Right renal pelvis (tissue), 4 donors: Measurements from ENCODE around the gene TMEM223. TPM values are rescaled to one million over a fixed set of nuclear protein-coding genes. Genes with fewer than 3 reads are reported as not detected.
A peak's percentile ranks its signal among the peaks of the same experiment; 100 is the strongest.
"Not testable (repeated sequence)": the region's sequence is repeated elsewhere in the genome, so short reads cannot be mapped to it uniquely, and the experiment has no call there.

Experiments used
- DNase-seq, 4 donors: peaks; one replicate each; pipeline ENCODE4 v3.0.0-alpha.2; 2013; ENCODE audit warnings: low read depth in 4 of 4, low spot score in 3 of 4, missing footprints in 1 of 4
- polyA plus RNA-seq, 4 donors: library from polyadenylated mRNA; unstranded; fragments of 120-200 nt; gene quantifications; one replicate each; pipeline ENCODE4 v1.2.1, GENCODE V29; 2013; ENCODE audit not compliant: insufficient read length in 4 of 4

Gene TMEM223
- polyA plus RNA-seq, 4 donors, result 22.3 to 31.0 (median 25.5) TPM

- no peak for DNase-seq
Measured at GRCh38 chr11:62755086-62755615, 36.7 kb downstream of the TMEM223 start.

- DNase-seq, result peak; percentile 91 to 98 (median 96)
Measured at GRCh38 chr11:62753736-62754603, 37.8 kb downstream of the TMEM223 start, which contains the start of gene ZBTB3. TSS of gene ZBTB3 (minus strand) at chr11:62754160. CDS start at chr11:62753664, 496 bp downstream.

DNA sequence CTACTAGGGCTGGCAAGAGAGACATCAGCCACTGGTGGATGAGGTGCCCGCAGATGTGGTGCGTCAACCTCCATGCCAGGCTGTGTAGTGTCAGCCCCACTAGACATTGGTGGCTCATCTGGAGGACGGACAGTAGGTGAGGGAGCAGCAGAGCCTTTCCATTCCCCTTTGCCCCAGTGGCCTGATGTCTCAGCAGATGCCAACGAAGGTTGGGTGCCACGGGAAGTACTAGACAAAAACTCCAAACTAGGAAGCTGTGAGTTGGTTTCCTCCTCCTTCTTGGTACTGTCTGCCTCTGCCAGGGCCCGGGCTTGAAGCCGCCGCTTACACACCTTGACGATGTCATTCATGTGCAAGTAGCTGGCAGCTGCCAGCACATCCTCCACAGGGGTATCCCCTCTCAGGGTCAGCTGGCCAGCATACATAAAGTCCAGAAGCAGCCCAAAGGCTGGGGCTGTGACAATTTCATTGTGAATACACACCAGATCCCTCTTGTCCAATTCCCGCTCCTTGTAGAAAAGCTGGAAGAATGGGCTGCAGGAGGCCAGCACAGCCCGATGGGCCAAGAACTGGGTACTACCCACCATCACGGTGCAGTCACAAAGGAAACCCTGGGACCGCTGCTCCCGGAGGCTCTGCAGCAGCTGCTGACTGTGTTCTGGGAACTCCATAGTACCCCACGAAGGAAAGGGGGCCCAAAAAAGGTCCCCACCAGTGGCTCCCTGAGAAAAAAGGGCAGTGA is 38.6 kb downstream of the TMEM223 start:
- DNase-seq, result no peak

DNA sequence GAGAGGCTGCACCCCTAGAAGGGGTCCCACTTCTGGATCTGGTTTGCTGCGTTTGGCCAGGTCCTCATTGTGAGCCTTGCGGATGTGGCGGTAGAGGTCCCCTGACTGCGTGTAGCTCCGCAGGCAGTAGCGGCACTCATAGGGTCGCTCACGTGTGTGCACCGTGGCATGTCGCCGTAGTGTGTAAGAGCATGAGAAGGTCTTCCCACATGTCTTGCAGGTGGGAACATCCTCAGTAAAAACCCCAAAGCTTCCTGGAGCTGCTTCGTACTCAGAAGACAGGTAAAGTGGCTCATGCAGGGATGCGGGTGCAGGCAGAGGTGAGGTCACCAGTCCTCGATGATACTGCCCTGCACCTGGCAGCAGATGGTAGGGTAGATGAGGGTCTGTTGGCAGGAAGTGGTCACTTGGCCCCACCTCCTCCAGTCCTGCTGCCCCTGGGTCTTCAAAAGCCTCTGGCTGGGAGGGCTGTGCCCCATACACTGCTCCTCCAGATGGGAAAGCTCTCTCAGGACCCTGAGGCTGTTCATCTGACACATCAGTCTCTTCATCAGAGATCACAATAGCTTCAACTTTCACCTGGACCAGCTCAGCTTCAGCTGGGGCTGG is 39.5 kb downstream of the TMEM223 start:
- DNase-seq, result no peak

GRCh38 chr11:62749931-62750330 is 41.9 kb downstream of the TMEM223 start:
- DNase-seq, result not testable (repeated sequence)

- DNase-seq, result no peak
Measured at GRCh38 chr11:62747475-62748160, 44.2 kb downstream of the TMEM223 start.

Other genes with a start within 250 kb of the TMEM223 start
- gene AHNAK, start 245.2 kb downstream of the TMEM223 start, polyA plus RNA-seq, result 100 to 1,000 TPM; 186 to 212 (median 195) TPM
- gene EEF1G, start 218.1 kb downstream of the TMEM223 start, polyA plus RNA-seq, result 1,000 to 10,000 TPM; 2,211 to 2,243 (median 2,224) TPM
- 10 to 100 TPM; 22.2 to 25.5 (median 23.7) TPM for gene TUT1, start 200.5 kb downstream of the TMEM223 start, polyA plus RNA-seq
- 10 to 100 TPM; 90.8 to 99.5 (median 93.4) TPM for gene MTA2, start 190.1 kb downstream of the TMEM223 start, polyA plus RNA-seq
- gene EML3, start 179.2 kb downstream of the TMEM223 start, polyA plus RNA-seq, result 10 to 100 TPM; 27.9 to 40.2 (median 36.0) TPM
- gene ROM1, start 178.7 kb downstream of the TMEM223 start, polyA plus RNA-seq, result 1 to 10 TPM; 3.0 to 3.5 (median 3.4) TPM
- gene B3GAT3, start 170.0 kb downstream of the TMEM223 start, polyA plus RNA-seq, result 10 to 100 TPM; 28.7 to 43.6 (median 32.6) TPM
- 100 to 1,000 TPM; 387 to 413 (median 398) TPM for gene GANAB, start 145.4 kb downstream of the TMEM223 start, polyA plus RNA-seq
- 10 to 100 TPM; 19.9 to 23.8 (median 20.8) TPM for gene INTS5, start 138.7 kb downstream of the TMEM223 start, polyA plus RNA-seq
- 10 to 100 TPM; 54.5 to 63.6 (median 61.6) TPM for gene C11orf98, start 126.8 kb downstream of the TMEM223 start, polyA plus RNA-seq
- gene CSKMT, start 126.7 kb downstream of the TMEM223 start, polyA plus RNA-seq, result 1 to 10 TPM; 3.8 to 7.5 (median 4.9) TPM
- 10 to 100 TPM in 1 of 4 donors, 1 to 10 TPM in 3; 7.3 to 12.8 (median 8.0) TPM for gene UQCC3, start 120.3 kb downstream of the TMEM223 start, polyA plus RNA-seq
- gene LBHD1, start 119.7 kb downstream of the TMEM223 start, polyA plus RNA-seq, result 1 to 10 TPM; 3.3 to 8.6 (median 7.8) TPM
- gene UBXN1, start 112.9 kb downstream of the TMEM223 start, polyA plus RNA-seq, result 100 to 1,000 TPM; 147 to 179 (median 149) TPM
- gene LRRN4CL, start 102.5 kb downstream of the TMEM223 start, polyA plus RNA-seq, result 1 to 10 TPM in 2 of 4 donors, under 1 TPM in 2; 0.91 to 1.5 (median 1.1) TPM
- 10 to 100 TPM; 60.3 to 69.8 (median 68.3) TPM for gene BSCL2, start 84.6 kb downstream of the TMEM223 start, polyA plus RNA-seq
- gene GNG3, start 84.3 kb downstream of the TMEM223 start, polyA plus RNA-seq, result 1 to 10 TPM; 1.4 to 2.4 (median 1.9) TPM
- 10 to 100 TPM; 78.0 to 87.0 (median 84.2) TPM for gene HNRNPUL2, start 64.5 kb downstream of the TMEM223 start, polyA plus RNA-seq
- 10 to 100 TPM; 35.6 to 44.1 (median 42.3) TPM for gene TTC9C, start 63.5 kb downstream of the TMEM223 start, polyA plus RNA-seq
- gene ZBTB3, start 37.8 kb downstream of the TMEM223 start, polyA plus RNA-seq, result 1 to 10 TPM; 6.5 to 8.4 (median 7.2) TPM
- 100 to 1,000 TPM; 147 to 159 (median 148) TPM for gene POLR2G, start 30.4 kb downstream of the TMEM223 start, polyA plus RNA-seq
- gene TAF6L, start 20.6 kb downstream of the TMEM223 start, polyA plus RNA-seq, result 10 to 100 TPM; 24.9 to 30.9 (median 28.4) TPM
- 10 to 100 TPM; 64.6 to 72.9 (median 68.3) TPM for gene TMEM179B, start 4.6 kb downstream of the TMEM223 start, polyA plus RNA-seq
- gene NXF1, start 13.4 kb upstream of the TMEM223 start, polyA plus RNA-seq, result 100 to 1,000 TPM; 113 to 129 (median 123) TPM
- 10 to 100 TPM; 53.5 to 60.8 (median 57.8) TPM for gene STX5, start 40.0 kb upstream of the TMEM223 start, polyA plus RNA-seq
- under 1 TPM in 1 of 4 donors, not detected in 3; 0.17 TPM for gene TEX54, start 40.8 kb upstream of the TMEM223 start, polyA plus RNA-seq
- 10 to 100 TPM; 35.4 to 40.9 (median 38.7) TPM for gene WDR74, start 47.6 kb upstream of the TMEM223 start, polyA plus RNA-seq
- 100 to 1,000 TPM; 182 to 190 (median 189) TPM for gene SLC3A2, start 88.9 kb upstream of the TMEM223 start, polyA plus RNA-seq
- under 1 TPM; 0.07 to 0.13 (median 0.09) TPM for gene CHRM1, start 129.4 kb upstream of the TMEM223 start, polyA plus RNA-seq
- gene SLC22A6, start 193.0 kb upstream of the TMEM223 start, polyA plus RNA-seq, result 10 to 100 TPM; 20.2 to 38.4 (median 30.5) TPM
- gene SLC22A8, start 223.8 kb upstream of the TMEM223 start, polyA plus RNA-seq, result 10 to 100 TPM; 33.7 to 58.1 (median 46.7) TPM